Astrocyte of the cerebellum (primary cell): ENCODE results near the gene HS3ST2.

Experiments used
- DNase-seq: peaks from one replicate; pipeline ENCODE4 v3.0.0-alpha.2; 2011; ENCODE audit warnings: low read depth
- H3K4me3 ChIP-seq: 2 replicates; pipeline ENCODE4 v1.5.1; 2011; ENCODE audit warnings: mild to moderate bottlenecking, low read depth, low read length, moderate library complexity
- in situ Hi-C: cut with HindIII; loops from 2 replicates; pipeline ENCODE4 v1.10.0; 2017; ENCODE audit warnings: low sequenced_read_pairs
- TF ChIP-seq, protein P1 (sequence below): IDR thresholded peaks from 2 replicates; pipeline ENCODE4 v1.5.1; 2012; ENCODE audit warnings: low read length, low read depth, moderate library complexity, mild to moderate bottlenecking; ENCODE audit errors: missing control alignments

The HS3ST2 gene

DNA sequence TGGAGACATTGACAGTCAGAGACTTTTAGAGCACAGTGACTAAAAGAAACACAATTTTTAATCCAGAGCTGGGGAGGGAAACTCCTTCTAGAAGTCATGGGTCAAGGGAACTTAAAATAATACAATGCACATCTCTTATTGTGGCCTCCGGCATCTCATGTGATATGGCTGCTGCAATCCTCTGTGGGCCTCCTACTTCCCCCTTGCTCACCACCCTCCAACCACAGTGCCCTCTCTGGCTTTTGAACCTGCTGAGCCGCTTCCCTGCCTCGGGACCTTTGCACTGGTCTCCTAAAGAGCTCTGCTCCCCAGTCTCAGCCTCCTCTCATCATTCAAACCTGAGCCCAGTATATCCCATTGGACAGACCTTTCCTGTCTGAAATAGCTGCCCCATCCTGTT, 47.6 kb downstream of the HS3ST2 start:
- DNase-seq = no peak
- TF ChIP-seq, protein P1, sequence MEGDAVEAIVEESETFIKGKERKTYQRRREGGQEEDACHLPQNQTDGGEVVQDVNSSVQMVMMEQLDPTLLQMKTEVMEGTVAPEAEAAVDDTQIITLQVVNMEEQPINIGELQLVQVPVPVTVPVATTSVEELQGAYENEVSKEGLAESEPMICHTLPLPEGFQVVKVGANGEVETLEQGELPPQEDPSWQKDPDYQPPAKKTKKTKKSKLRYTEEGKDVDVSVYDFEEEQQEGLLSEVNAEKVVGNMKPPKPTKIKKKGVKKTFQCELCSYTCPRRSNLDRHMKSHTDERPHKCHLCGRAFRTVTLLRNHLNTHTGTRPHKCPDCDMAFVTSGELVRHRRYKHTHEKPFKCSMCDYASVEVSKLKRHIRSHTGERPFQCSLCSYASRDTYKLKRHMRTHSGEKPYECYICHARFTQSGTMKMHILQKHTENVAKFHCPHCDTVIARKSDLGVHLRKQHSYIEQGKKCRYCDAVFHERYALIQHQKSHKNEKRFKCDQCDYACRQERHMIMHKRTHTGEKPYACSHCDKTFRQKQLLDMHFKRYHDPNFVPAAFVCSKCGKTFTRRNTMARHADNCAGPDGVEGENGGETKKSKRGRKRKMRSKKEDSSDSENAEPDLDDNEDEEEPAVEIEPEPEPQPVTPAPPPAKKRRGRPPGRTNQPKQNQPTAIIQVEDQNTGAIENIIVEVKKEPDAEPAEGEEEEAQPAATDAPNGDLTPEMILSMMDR = no peak
- in situ Hi-C loops = no loop called here
- no peak overlapping the region for H3K4me3 ChIP-seq

DNA sequence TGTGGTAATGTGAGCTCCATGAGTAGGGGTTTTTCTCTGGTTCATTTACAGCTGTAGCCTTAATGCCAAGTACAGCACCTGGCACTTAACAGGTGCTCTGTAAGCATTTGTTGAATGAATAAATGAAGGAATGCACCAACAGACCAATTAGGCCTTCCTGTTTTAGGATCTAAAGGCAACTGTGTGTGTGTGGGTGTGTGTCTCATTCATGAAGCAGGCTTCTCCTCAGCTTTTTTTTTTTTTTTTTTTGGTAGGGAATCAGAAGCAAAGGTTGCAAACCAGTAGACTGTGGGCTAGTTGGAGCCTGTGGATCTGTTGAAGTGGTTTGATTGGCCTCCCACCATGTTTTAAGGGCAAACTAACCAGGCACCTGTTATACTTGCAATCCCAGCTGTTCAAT, 48.1 kb downstream of the HS3ST2 start:
- TF ChIP-seq, protein P1 = no peak
- in situ Hi-C loops = no loop called here
- DNase-seq = no peak
- H3K4me3 ChIP-seq = no peak overlapping the region

DNA sequence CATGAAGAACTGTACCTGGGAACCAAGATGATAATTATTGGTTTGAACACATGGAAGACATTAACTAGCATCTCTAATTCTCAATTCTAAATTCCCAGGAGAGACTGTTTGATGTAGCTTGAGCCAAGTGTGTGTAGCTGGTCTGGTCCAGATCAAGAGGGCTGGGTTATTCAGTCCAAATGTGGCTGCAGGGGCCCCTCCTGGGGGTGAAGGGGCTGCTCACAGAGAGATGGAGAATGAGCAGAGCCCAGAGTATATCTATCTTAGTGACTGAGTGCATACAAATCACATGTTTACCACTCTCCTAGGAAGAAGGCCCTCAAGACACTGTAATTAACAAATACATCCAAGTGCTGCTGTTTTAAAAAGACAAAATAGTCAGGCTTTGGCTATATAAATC, 50.4 kb downstream of the HS3ST2 start:
- no peak for DNase-seq
- in situ Hi-C loops = no loop called here
- H3K4me3 ChIP-seq = no peak overlapping the region
- TF ChIP-seq, protein P1 = no peak

DNA sequence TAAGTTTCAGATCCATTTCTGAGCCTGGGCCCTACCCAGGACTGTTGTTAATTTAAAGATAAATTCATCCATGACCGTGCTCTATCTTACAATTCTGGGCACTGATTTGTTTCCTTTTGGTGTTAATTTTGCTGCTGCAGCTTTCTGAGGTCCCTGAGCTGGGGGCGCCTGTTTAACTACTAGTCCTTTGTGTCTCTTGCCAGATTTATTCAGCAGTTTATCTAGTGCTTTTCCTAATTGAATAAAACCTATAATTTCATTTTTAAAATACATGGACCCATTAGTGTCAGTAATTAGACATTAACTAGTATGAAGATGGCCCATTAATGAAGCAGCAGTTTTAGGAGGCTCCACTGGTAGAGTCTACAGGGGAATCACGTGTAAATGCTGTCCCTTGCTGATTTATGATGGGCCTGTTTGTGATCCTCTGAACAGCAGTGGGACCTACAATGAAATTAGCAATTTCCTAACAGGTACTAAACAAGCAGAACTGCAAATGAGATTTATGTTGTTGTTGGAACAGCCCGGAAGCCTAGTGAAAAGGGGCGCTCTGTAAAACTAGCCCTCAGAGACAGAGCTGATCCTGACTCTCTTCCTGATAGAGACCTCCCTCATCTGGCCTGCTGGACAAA, 54.7 kb downstream of the HS3ST2 start:
- TF ChIP-seq, protein P1 = no peak
- in situ Hi-C loops = no loop called here
- DNase-seq = no peak
- no peak overlapping the region for H3K4me3 ChIP-seq

DNA sequence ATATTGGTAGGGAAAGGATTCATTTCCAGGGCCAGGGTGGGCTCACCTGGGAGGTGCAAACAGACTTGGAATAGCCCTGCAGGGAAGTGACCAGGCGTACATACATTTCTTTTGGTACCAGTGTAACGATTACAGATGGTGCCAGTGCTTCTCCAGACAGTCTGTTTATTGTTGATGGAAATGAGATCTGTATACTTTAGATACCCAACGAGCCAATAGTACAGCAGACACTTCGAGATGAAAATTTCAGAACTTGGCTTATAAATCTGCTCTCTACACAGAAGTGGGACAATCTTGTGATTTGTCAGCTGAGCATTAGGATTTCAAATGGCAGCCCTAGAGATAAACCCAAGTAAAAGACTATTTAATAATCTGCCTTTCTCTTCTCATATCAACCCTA, 57.9 kb downstream of the HS3ST2 start:
- TF ChIP-seq, protein P1 = no peak
- no peak overlapping the region for H3K4me3 ChIP-seq
- no peak for DNase-seq
- in situ Hi-C loops = no loop called here

DNA sequence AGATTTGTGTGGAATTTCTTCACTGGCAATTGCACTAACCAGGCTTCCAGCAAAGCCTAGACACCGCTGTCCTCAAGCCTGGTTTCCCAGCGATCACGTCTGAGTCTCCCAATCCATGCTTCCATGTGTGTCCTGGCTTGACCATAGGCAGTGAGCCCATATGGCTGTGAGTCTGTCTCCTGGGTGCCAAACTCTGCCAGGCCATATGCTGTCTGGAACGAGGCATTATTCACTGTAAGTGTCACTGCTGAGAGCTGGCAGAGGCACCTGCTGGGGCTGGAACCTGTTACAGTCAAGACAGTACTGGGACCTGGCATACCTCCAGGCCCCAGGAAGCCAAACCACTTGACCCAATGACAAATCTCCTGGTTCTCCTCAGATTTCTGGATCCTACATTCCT, 60.4 kb downstream of the HS3ST2 start:
- in situ Hi-C loops = no loop called here
- H3K4me3 ChIP-seq = no peak overlapping the region
- TF ChIP-seq, protein P1 = no peak
- no peak for DNase-seq
